GM23338 (cell line): ENCODE measurements around the gene RAPGEF3.

Source experiments
- CTCF ChIP-seq, 2 experiments: fragments of 200-600 bp in 1 of 2; sonication (generic) in 1 of 2; conservative IDR thresholded peaks; 2 replicates each; pipeline versions ENCODE4 v1.5.1 to v1.6.1; 2016 to 2017; ENCODE audit warnings: antibody characterized with exemption in 2 of 2, low read depth in 2 of 2, mild to moderate bottlenecking in 2 of 2, moderate library complexity in 1 of 2
- EZH2 ChIP-seq: fragments of 200-600 bp; sonication (generic); IDR thresholded peaks from one replicate; pipeline ENCODE4 v1.8.0; 2017; ENCODE audit warnings: antibody characterized with exemption, mild to moderate bottlenecking, low read depth; ENCODE audit not compliant: unreplicated experiment

GRCh38 chr12:47741340-47741703, 17.4 kb downstream of the RAPGEF3 start:
- TF ChIP-seq EZH2 (no peak), CTCF (conservative IDR thresholded peaks at IDR 0.05; ENCODE audit: low read depth in 2 of 2) (no peak)
